ENCODE results near the gene CFHR5. TPM values are rescaled to one million over a fixed set of nuclear protein-coding genes. Genes with fewer than 3 reads are reported as not detected.

The CFHR5 gene
- polyA plus RNA-seq, 2 of the 4 experiments (the other 2 are of a cell fraction), result not detected

- FAIRE-seq (no peak), ATAC-seq (no peak), DNase-seq (ENCODE audit: low read depth in 1 of 2, low spot score in 1 of 2) (no peak)
- WGBS (ENCODE audit: missing lambda C conversion rate), result 89% methylated on average over 3 of the region's 3 CpGs
- TF ChIP-seq BHLHE40 (IDR thresholded peaks at IDR 0.05; ENCODE audit: low read depth, low read length), result no peak
- no peak for TF ChIP-seq ELK1 (IDR thresholded peaks at IDR 0.05; ENCODE audit: low read depth, low read length)
- TF ChIP-seq ATOH8 (CRISPR knock-in tag; IDR thresholded peaks at IDR 0.05; ENCODE audit: low read depth), result no peak
- TF ChIP-seq HOXA7 (CRISPR knock-in tag; IDR thresholded peaks at IDR 0.05), result no peak
- no peak for TF ChIP-seq MAZ (IDR thresholded peaks at IDR 0.05; ENCODE audit: borderline replicate concordance, low read depth, low read length)
- TF ChIP-seq PBX3 (IDR thresholded peaks at IDR 0.05), result no peak
- no peak for TF ChIP-seq SMC3 (IDR thresholded peaks at IDR 0.05)
- no peak for TF ChIP-seq ZFP36 (IDR thresholded peaks at IDR 0.05; ENCODE audit: borderline replicate concordance, partially characterized antibody)
- TF ChIP-seq E2F6 (IDR thresholded peaks at IDR 0.05; ENCODE audit: borderline replicate concordance, low read depth), result no peak
- no peak for TF ChIP-seq FOXS1 (CRISPR knock-in tag; IDR thresholded peaks at IDR 0.05)
- TF ChIP-seq RARB (CRISPR knock-in tag; IDR thresholded peaks at IDR 0.05), result no peak
- no peak for TF ChIP-seq HOXB5 (CRISPR knock-in tag; IDR thresholded peaks at IDR 0.05)
- no peak for TF ChIP-seq ZC3H11A (IDR thresholded peaks at IDR 0.05)
- Histone ChIP-seq H3K4me1 (no peaks in the 10 kb centered on the region), H3K4me2 (no peak overlapping the region), H3K9me3 (0 out of 3 replicates have a peak, but pooled peaks cover 6% of the 10 kb centered on the region), H3K27ac (no peak overlapping the region), H3K4me3 (no peak overlapping the region)
- CTCF ChIA-PET, result interaction anchor here (1.0 kb wide), 1 partner anchor 11 kb away, joined by 6 read pairs; no protein-coding TSS in a partner anchor
- POLR2A ChIA-PET, result no interaction called here
These were observed 35.9 kb downstream of the CFHR5 start for GRCh38 chr1:197013234-197013633.

- ATAC-seq (no peak), DNase-seq (ENCODE audit: low read depth in 1 of 2, low spot score in 1 of 2) (no peak), FAIRE-seq (no peak)
- no peak overlapping the region for H3K4me3 ChIP-seq
- WGBS (ENCODE audit: missing lambda C conversion rate), result 89% methylated on average over 1 of the region's 1 CpG
- POLR2A ChIA-PET, result no interaction called here
- TF ChIP-seq FOXS1 (CRISPR knock-in tag; IDR thresholded peaks at IDR 0.05) (no peak), TFCP2L1 (CRISPR knock-in tag; IDR thresholded peaks at IDR 0.05) (no peak), RAD21 (conservative IDR thresholded peaks at IDR 0.05 in 1 of 2, IDR thresholded peaks at IDR 0.05 in 1 of 2) (no peak), PBX3 (IDR thresholded peaks at IDR 0.05) (no peak), HES2 (IDR thresholded peaks at IDR 0.05) (no peak), TP53 (CRISPR knock-in tag; IDR thresholded peaks at IDR 0.05) (no peak), EHMT2 (IDR thresholded peaks at IDR 0.05; ENCODE audit: low read depth) (no peak), CBX8 (IDR thresholded peaks at IDR 0.05) (no peak), ESRRA (IDR thresholded peaks at IDR 0.05; ENCODE audit: borderline replicate concordance, low read length) (no peak), FOSB (CRISPR knock-in tag; IDR thresholded peaks at IDR 0.05) (no peak), SREBF2 (IDR thresholded peaks at IDR 0.05) (no peak), MAX (IDR thresholded peaks at IDR 0.05) (no peak), BCL3 (IDR thresholded peaks at IDR 0.05) (no peak)
- no peaks in the 10 kb centered on the region for H3K4me1 ChIP-seq
- no peak overlapping the region for H3K4me2 ChIP-seq
- CTCF ChIA-PET, result no interaction called here
- H3K9me3 ChIP-seq, result 0 out of 3 replicates have a peak, but pooled peaks cover under 1% of the 10 kb centered on the region
- no peak overlapping the region for H3K27ac ChIP-seq
These were observed 39.4 kb downstream of the CFHR5 start for GRCh38 chr1:197016751-197017150.

All from A549 (cell line).